Parathyroid adenoma (tissue), 2 donors: ENCODE data around the gene NDUFA13.

ENCODE experiments used
- H2AFZ ChIP-seq: fragments of 300-600 bp; sonication (generic); one replicate; pipeline ENCODE4 v1.7.0; 2017; ENCODE audit warnings: antibody characterized with exemption, mild to moderate bottlenecking
- H3K27ac ChIP-seq: fragments of 300-600 bp; sonication (generic); one replicate; pipeline ENCODE4 v1.7.0; 2017
- H3K27me3 ChIP-seq: fragments of 300-600 bp; sonication (generic); one replicate; pipeline ENCODE4 v1.7.0; 2017; ENCODE audit warnings: low read length; ENCODE audit not compliant: control insufficient read depth, insufficient read depth
- H3K36me3 ChIP-seq: fragments of 300-600 bp; sonication (generic); one replicate; pipeline ENCODE4 v1.7.0; 2017; ENCODE audit warnings: low read length; ENCODE audit not compliant: control insufficient read depth, insufficient read depth
- H3K4me1 ChIP-seq: fragments of 300-600 bp; sonication (generic); one replicate; pipeline ENCODE4 v1.7.0; 2017; ENCODE audit warnings: control low read depth
- H3K4me2 ChIP-seq: fragments of 300-600 bp; sonication (generic); one replicate; pipeline ENCODE4 v1.7.0; 2017; ENCODE audit warnings: low read length
- H3K4me3 ChIP-seq: fragments of 300-600 bp; sonication (generic); one replicate; pipeline ENCODE4 v1.7.0; 2017; ENCODE audit warnings: low read depth, low read length
- H3K79me2 ChIP-seq: fragments of 300-600 bp; sonication (generic); one replicate; pipeline ENCODE4 v1.7.0; 2017; ENCODE audit warnings: control low read depth
- H3K9ac ChIP-seq: fragments of 300-600 bp; sonication (generic); one replicate; pipeline ENCODE4 v1.7.0; 2017; ENCODE audit warnings: mild to moderate bottlenecking
- H3K9me3 ChIP-seq: fragments of 300-600 bp; sonication (generic); one replicate; pipeline ENCODE4 v1.7.0; 2017; ENCODE audit warnings: low read length; ENCODE audit not compliant: control insufficient read depth
- TF ChIP-seq, protein P1 (sequence below): fragments of 300-600 bp; sonication (generic); IDR thresholded peaks from one replicate; pipeline ENCODE4 v1.7.0; 2017; ENCODE audit warnings: antibody characterized with exemption, mild to moderate bottlenecking
- donor health status: primary hyperparathyroidism.

NDUFA13 gene

DNA sequence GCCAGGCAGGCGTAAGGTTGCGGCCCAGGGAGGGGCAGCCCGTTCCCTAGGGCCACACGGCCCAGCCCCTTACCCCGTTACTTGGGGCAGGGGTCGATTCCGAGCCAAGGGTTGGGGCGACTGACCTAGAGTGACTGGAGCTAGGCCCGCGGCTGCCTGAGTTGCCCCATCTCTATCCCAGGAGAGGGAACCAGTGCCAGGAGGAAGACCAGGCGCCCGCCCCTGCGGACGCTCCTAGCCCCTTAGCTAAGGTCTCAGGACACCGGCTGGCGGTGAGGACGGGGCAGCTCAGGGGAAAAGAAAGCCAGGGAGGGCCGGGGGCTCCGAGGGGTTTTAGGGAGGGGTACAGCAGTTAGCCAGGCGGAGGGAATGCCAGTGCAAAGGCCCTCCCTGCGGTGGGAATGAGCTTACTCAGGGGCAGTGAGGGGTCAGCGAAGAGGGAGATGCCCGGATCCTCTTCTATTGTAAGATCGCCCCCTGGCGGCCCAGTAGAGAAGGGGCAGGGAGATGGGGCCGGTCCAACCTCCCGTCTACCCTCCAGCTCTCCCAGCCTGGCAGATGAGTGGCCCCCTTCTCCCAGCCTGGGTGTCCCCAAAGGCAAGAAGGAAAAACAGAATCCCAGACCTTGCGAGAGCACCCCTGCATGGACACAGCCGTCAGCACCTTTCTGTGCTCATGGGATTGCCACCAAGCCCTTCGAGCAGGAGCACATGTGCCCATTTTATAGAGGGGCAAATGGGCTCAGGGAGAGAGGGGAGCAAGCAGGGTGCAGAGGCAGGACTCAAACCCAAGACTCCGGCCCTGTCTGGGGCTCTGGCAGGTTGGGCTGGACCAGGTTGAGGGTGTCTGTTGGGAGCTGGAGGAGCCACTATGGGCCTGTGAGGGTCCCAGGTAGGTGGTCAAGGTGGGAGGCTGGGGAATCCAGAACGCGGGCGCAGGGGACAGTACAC is 38.3 kb downstream of the NDUFA13 start:
- Histone ChIP-seq H3K4me2 (no peak overlapping the region), H2AFZ (no peak overlapping the region), H3K36me3 (no peaks in the 10 kb centered on the region), H3K27me3 (no peaks in the 10 kb centered on the region), H3K79me2 (no peaks in the 10 kb centered on the region), H3K9ac (no peak overlapping the region), H3K4me3 (no peak overlapping the region), H3K27ac (no peak overlapping the region), H3K9me3 (no peaks in the 10 kb centered on the region), H3K4me1 (no peaks in the 10 kb centered on the region)
- TF ChIP-seq, protein P1, sequence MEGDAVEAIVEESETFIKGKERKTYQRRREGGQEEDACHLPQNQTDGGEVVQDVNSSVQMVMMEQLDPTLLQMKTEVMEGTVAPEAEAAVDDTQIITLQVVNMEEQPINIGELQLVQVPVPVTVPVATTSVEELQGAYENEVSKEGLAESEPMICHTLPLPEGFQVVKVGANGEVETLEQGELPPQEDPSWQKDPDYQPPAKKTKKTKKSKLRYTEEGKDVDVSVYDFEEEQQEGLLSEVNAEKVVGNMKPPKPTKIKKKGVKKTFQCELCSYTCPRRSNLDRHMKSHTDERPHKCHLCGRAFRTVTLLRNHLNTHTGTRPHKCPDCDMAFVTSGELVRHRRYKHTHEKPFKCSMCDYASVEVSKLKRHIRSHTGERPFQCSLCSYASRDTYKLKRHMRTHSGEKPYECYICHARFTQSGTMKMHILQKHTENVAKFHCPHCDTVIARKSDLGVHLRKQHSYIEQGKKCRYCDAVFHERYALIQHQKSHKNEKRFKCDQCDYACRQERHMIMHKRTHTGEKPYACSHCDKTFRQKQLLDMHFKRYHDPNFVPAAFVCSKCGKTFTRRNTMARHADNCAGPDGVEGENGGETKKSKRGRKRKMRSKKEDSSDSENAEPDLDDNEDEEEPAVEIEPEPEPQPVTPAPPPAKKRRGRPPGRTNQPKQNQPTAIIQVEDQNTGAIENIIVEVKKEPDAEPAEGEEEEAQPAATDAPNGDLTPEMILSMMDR = peak; percentile 52

DNA sequence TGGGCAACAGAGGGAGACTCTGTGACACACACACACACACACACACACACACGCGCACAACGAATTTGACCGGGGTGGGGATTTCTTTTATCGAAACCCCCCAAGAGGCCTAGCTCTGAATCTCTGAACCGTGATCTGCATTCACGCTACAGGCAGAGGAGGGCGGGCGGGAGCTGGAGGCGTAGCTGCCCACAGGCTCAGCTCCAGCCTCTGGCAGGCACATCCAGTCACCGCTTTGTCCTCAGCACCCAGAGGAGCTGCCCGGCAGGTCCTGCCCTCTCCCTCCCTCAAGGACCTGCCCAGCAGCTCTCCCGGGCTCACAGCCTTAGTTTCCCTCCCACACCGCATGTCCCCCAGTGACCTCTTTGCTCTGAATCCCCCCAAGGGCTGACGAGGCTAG is 42.0 kb downstream of the NDUFA13 start:
- TF ChIP-seq, protein P1 = no peak
- Histone ChIP-seq H2AFZ (no peak overlapping the region), H3K9me3 (no peaks in the 10 kb centered on the region), H3K79me2 (no peaks in the 10 kb centered on the region), H3K4me3 (no peak overlapping the region), H3K9ac (no peak overlapping the region), H3K27ac (no peak overlapping the region), H3K4me2 (no peak overlapping the region), H3K27me3 (no peaks in the 10 kb centered on the region), H3K4me1 (no peaks in the 10 kb centered on the region), H3K36me3 (no peaks in the 10 kb centered on the region)

DNA sequence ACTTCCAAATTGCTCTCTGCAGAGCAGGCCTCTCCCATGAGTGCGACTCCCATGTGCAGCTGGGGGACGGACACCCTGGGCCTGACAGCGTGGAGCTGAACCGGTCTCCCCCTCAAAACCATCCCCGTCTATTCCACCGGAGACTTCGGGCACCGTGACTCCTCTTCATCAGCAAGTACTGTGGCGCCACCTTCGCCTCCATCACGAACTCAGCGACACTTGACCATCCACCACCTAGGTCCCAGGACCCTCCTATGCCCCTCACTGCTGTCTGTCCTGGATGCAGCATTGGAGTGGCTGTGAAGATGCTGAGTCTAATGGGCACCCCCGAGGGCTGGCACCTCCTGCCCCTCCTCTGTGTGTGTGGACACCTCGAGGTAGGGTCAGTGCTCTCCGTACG is 42.6 kb downstream of the NDUFA13 start:
- Histone ChIP-seq H3K4me2 (no peak overlapping the region), H3K27ac (no peak overlapping the region), H3K27me3 (no peaks in the 10 kb centered on the region), H3K79me2 (no peaks in the 10 kb centered on the region), H2AFZ (no peak overlapping the region), H3K4me3 (no peak overlapping the region), H3K9me3 (no peaks in the 10 kb centered on the region), H3K36me3 (no peaks in the 10 kb centered on the region), H3K9ac (no peak overlapping the region), H3K4me1 (no peaks in the 10 kb centered on the region)
- TF ChIP-seq, protein P1 = no peak

DNA sequence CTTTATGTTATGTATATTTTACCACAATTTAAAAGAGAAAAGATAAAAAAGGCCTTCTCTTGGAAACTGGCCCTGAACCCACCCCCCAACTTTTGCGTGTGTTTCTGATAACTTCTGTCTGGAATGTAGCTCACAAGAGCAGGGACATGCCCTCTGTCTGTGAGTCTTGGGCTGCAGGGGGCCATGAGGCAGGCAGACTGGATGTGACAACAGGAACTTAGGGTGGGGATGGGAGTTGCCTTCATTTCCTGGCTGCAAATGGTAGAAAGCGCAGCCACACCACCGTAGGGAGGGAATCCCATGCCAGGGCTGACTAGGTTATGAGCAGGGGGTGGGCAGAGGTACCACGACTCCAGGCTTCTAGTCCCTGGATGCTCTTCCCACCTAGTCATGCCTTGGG is 43.9 kb downstream of the NDUFA13 start:
- H3K27ac ChIP-seq = no peak overlapping the region
- no peak overlapping the region for H2AFZ ChIP-seq
- H3K9ac ChIP-seq = no peak overlapping the region
- H3K79me2 ChIP-seq = no peaks in the 10 kb centered on the region
- no peak overlapping the region for H3K4me2 ChIP-seq
- no peaks in the 10 kb centered on the region for H3K36me3 ChIP-seq
- no peak overlapping the region for H3K4me3 ChIP-seq
- TF ChIP-seq, protein P1 = no peak
- H3K27me3 ChIP-seq = no peaks in the 10 kb centered on the region
- no peaks in the 10 kb centered on the region for H3K4me1 ChIP-seq
- no peaks in the 10 kb centered on the region for H3K9me3 ChIP-seq
